SK-N-SH (cell line): ENCODE measurements around the gene CLINT1. TPM values are rescaled to one million over a fixed set of nuclear protein-coding genes. Genes with fewer than 3 reads are reported as not detected.
A peak's percentile ranks its signal among the peaks of the same experiment; 100 is the strongest.

Source experiments
- CTCF ChIA-PET: fragments of 300-600, 350-600 bp; formaldehyde crosslinking; extraction: SDS; loops from one replicate; lab custom pipeline; 2021; lab: Yijun Ruan, JAX
- POLR2A ChIA-PET: fragments of 350-600 bp; sonication (Branson Sonifier 250); formaldehyde crosslinking; extraction: SDS; loops from one replicate; lab custom pipeline; 2020; ENCODE audit warnings: antibody characterized with exemption, inconsistent platforms; lab: Yijun Ruan, JAX
- DNase-seq: peaks from one replicate; pipeline ENCODE4 v3.0.0; 2012
- H2AFZ ChIP-seq: fragments of 200-600 bp; sonication (generic); 2 replicates; pipeline ENCODE4 v1.8.1; 2016; ENCODE audit warnings: antibody characterized with exemption, mild to moderate bottlenecking, low read depth
- H3F3A ChIP-seq: fragments of 200-600 bp; sonication (generic); replicated peaks from 2 replicates; pipeline ENCODE3; 2016; ENCODE audit warnings: antibody characterized with exemption, mild to moderate bottlenecking; ENCODE audit not compliant: insufficient read depth
- H3K27ac ChIP-seq, 2 experiments: fragments of 200-500 bp in 1 of 2; fragments of 200-600 bp in 1 of 2; sonication (Bioruptor generic) in 1 of 2; sonication (generic), shearing (Covaris generic) in 1 of 2; 2 replicates each; pipeline versions ENCODE4 v1.5.1 to v1.6.1; 2014 to 2016; ENCODE audit warnings: low read depth in 2 of 2, inconsistent platforms in 1 of 2, low read length in 1 of 2, mild to moderate bottlenecking in 1 of 2, mixed read lengths in 1 of 2
- H3K27me3 ChIP-seq: fragments of 200-600 bp; sonication (generic), shearing (Covaris generic); 2 replicates; pipeline ENCODE4 v1.6.1; 2016; ENCODE audit warnings: mixed run types; ENCODE audit not compliant: insufficient read depth
- H3K36me3 ChIP-seq, 2 experiments: fragments of 200-500 bp in 1 of 2; fragments of 200-600 bp in 1 of 2; sonication (Bioruptor generic) in 1 of 2; sonication (generic) in 1 of 2; replicated peaks in 1 of 2; 2 replicates each; pipeline versions ENCODE3 to v1.5.1; 2014 to 2016; ENCODE audit warnings: low read length in 1 of 2, mild to moderate bottlenecking in 1 of 2; ENCODE audit not compliant: insufficient read depth in 2 of 2, control insufficient read depth in 1 of 2
- H3K4me1 ChIP-seq, 2 experiments: fragments of 200-500 bp in 1 of 2; fragments of 200-600 bp in 1 of 2; sonication (Bioruptor generic) in 1 of 2; sonication (generic), shearing (Covaris generic) in 1 of 2; 2 replicates each; pipeline versions ENCODE4 v1.5.1 to v1.6.1; 2014 to 2016; ENCODE audit warnings: low read depth in 1 of 2, low read length in 1 of 2, mixed run types in 1 of 2; ENCODE audit not compliant: insufficient read depth in 2 of 2, control insufficient read depth in 1 of 2
- H3K4me2 ChIP-seq: fragments of 200-600 bp; sonication (generic), shearing (Covaris generic); 2 replicates; pipeline ENCODE4 v1.6.1; 2017; ENCODE audit warnings: mixed run types
- H3K4me3 ChIP-seq, 2 experiments: fragments of 200-500 bp in 1 of 2; fragments of 200-600 bp in 1 of 2; sonication (Bioruptor generic) in 1 of 2; sonication (generic), shearing (Covaris generic) in 1 of 2; 2 replicates each; pipeline versions ENCODE4 v1.5.1 to v1.8.1; 2014 to 2016; ENCODE audit warnings: low read depth in 2 of 2, inconsistent platforms in 1 of 2, low read length in 1 of 2, mild to moderate bottlenecking in 1 of 2, mixed read lengths in 1 of 2, moderate library complexity in 1 of 2
- H3K79me2 ChIP-seq: fragments of 200-600 bp; sonication (generic); 2 replicates; pipeline ENCODE4 v1.8.1; 2017; ENCODE audit warnings: mild to moderate bottlenecking; ENCODE audit not compliant: insufficient read depth
- H3K9ac ChIP-seq: fragments of 200-600 bp; sonication (generic); 2 replicates; pipeline ENCODE4 v1.6.1; 2017; ENCODE audit warnings: mixed run types
- H3K9me2 ChIP-seq: fragments of 200-600 bp; sonication (generic); 2 replicates; pipeline ENCODE4 v1.6.1; 2017; ENCODE audit warnings: mixed run types
- H3K9me3 ChIP-seq: fragments of 200-600 bp; sonication (generic); 2 replicates; pipeline ENCODE4 v1.6.1; 2017; ENCODE audit warnings: mixed run types, mild to moderate bottlenecking, moderate library complexity
- H4K20me1 ChIP-seq: fragments of 200-600 bp; sonication (generic); 2 replicates; pipeline ENCODE4 v1.6.1; 2017; ENCODE audit warnings: mild to moderate bottlenecking, mixed run types; ENCODE audit not compliant: insufficient read depth
- ELF1 ChIP-seq: IDR thresholded peaks from 2 replicates; pipeline ENCODE4 v1.4.0; 2012
- EZH2phosphoT487 ChIP-seq: fragments of 200-600 bp; sonication (generic); IDR thresholded peaks from 2 replicates; pipeline ENCODE4 v1.6.1; 2017; ENCODE audit warnings: low read depth, mixed run types, mild to moderate bottlenecking, antibody characterized with exemption, moderate library complexity, borderline replicate concordance
- FOXJ3 ChIP-seq: sonication (generic); formaldehyde crosslinking; IDR thresholded peaks from 2 replicates; pipeline ENCODE4 v1.5.1; 2020; ENCODE audit warnings: mild to moderate bottlenecking, missing genetic modification reagents
- FOXM1 ChIP-seq: IDR thresholded peaks from 2 replicates; pipeline ENCODE4 v1.4.0; 2012; ENCODE audit warnings: low read depth, mild to moderate bottlenecking
- GABPA ChIP-seq: IDR thresholded peaks from 2 replicates; pipeline ENCODE4 v1.4.0; 2012; ENCODE audit warnings: low read depth, mild to moderate bottlenecking
- GATA2 ChIP-seq: sonication (generic); formaldehyde crosslinking; IDR thresholded peaks from 2 replicates; pipeline ENCODE4 v1.5.0; 2020; ENCODE audit warnings: mild to moderate bottlenecking, missing genetic modification reagents
- JUND ChIP-seq: IDR thresholded peaks from 2 replicates; pipeline ENCODE4 v1.4.0; 2012
- MEF2A ChIP-seq: IDR thresholded peaks from 2 replicates; pipeline ENCODE4 v1.4.0; 2012; ENCODE audit warnings: low read depth, borderline replicate concordance
- MXI1 ChIP-seq: IDR thresholded peaks from 2 replicates; pipeline ENCODE4 v1.6.1; 2012; ENCODE audit warnings: mild to moderate bottlenecking, low read depth, low read length, improper control_type of control experiment
- NFIC ChIP-seq: IDR thresholded peaks from 2 replicates; pipeline ENCODE4 v1.4.0; 2012; ENCODE audit warnings: borderline replicate concordance
- POLR2AphosphoS5 ChIP-seq: IDR thresholded peaks from 2 replicates; pipeline ENCODE4 v1.6.1; 2012; ENCODE audit warnings: low read depth, low read length
- RAD21 ChIP-seq: IDR thresholded peaks from 2 replicates; pipeline ENCODE4 v1.6.1; 2012; ENCODE audit warnings: mild to moderate bottlenecking, low read length
- RCOR1 ChIP-seq: fragments of 150-350 bp; IDR thresholded peaks from 2 replicates; pipeline ENCODE4 v1.6.1; 2017; ENCODE audit warnings: antibody characterized with exemption, low read length
- RFX5 ChIP-seq: IDR thresholded peaks from 2 replicates; pipeline ENCODE4 v1.6.1; 2012; ENCODE audit warnings: mild to moderate bottlenecking, improper control_type of control experiment, low read length
- RXRA ChIP-seq: IDR thresholded peaks from 2 replicates; pipeline ENCODE4 v1.4.0; 2012; ENCODE audit warnings: low read depth, mild to moderate bottlenecking, borderline replicate concordance
- SIN3A ChIP-seq: IDR thresholded peaks from 2 replicates; pipeline ENCODE4 v1.6.1; 2012; ENCODE audit warnings: low read depth, mild to moderate bottlenecking, low read length, moderate library complexity, borderline replicate concordance
- TCF12 ChIP-seq: IDR thresholded peaks from 2 replicates; pipeline ENCODE4 v1.4.0; 2012
- TEAD4 ChIP-seq: IDR thresholded peaks from 2 replicates; pipeline ENCODE4 v1.4.0; 2012; ENCODE audit warnings: mild to moderate bottlenecking, borderline replicate concordance; ENCODE audit not compliant: insufficient read depth
- YY1 ChIP-seq: IDR thresholded peaks from 2 replicates; pipeline ENCODE4 v1.4.0; 2012; ENCODE audit warnings: low read depth, mild to moderate bottlenecking
- ZBTB33 ChIP-seq: IDR thresholded peaks from 2 replicates; pipeline ENCODE4 v1.4.0; 2012; ENCODE audit warnings: low read depth, borderline replicate concordance
- WGBS: methylation state at CpG from one replicate; pipeline ENCODE4 v1.1.6; 2017; ENCODE audit warnings: low lambda C conversion rate; 5-methylcytosine and 5-hydroxymethylcytosine counted together
- polyA plus RNA-seq, 3 experiments: library from polyadenylated mRNA; depleted of rRNA; stranded (reverse); fragments of >200 nt; gene quantifications; 2 replicates each; pipeline ENCODE4 v1.2.3, GENCODE V29; 2012
- TF ChIP-seq, protein P1 (sequence below): IDR thresholded peaks from 2 replicates; pipeline ENCODE4; 2012
- TF ChIP-seq, protein P2 (sequence below): IDR thresholded peaks from 2 replicates; pipeline ENCODE4 v1.4.0; 2012; ENCODE audit warnings: low read depth, borderline replicate concordance

Gene CLINT1
- polyA plus RNA-seq, 1 of the 3 experiments (the other 2 are of a cell fraction) = 65.4 TPM

DNA sequence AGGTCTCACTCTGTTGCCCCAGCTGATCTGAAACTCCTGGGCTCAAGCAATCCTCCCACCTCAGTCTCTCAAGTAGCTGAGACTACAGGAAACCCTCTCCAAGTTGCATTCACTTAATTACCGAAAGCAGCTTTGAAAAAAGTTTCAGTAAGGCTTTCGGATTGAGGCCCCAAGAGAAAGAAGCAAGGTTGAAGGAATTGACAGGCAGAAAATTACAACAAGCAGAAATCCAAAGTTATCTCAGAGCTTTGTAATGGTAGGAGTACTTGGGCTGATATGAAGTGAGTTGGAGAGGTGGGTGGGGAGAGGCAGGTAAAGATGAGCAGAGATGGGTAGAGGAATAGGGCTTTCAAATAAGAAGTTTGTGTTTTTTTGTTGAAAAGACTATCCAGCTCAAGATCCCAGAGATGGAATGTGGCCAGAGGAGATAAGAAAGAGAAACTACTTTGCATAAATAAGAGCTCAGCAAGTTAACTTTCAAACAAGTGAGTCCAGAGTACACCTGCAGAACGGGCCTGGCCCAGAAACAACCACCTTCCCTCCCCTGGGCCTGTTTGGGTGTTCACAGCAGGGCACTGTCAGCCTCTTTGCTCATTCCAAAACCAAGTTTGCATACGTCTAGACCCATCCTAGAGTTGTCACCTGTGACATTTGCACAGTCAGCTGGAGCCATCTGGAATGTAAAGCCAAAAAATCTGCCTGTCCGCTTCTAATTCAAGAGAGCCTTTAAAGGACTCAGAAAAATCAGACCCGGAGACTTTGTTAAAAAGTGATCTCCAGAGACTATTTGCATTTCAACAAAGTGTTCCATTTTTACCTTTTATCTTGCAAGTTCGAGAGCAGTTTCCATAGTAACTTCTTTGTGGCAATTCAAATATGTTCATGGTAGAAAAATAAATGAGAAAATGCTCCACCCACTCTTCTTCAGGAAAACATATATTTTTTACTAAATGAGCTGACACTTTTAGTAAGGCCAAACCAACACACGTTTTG lies 2.2 kb upstream of the CLINT1 start:
- Histone ChIP-seq H3K79me2 (peaks cover 28% of the 10 kb centered on the region), H3F3A (no peaks in the 10 kb centered on the region), H3K4me2 (no peak overlapping the region), H3K9me2 (no peaks in the 10 kb centered on the region), H3K27ac (no peak overlapping the region), H3K4me1 (peaks cover 0 to 6% of the 10 kb centered on the region in 2 experiments; a peak in 2 of 4 replicates), H3K27me3 (no peaks in the 10 kb centered on the region), H3K4me3 (no peak overlapping the region), H4K20me1 (peaks cover 18% of the 10 kb centered on the region), H3K9ac (no peak overlapping the region), H3K36me3 (peaks cover 0 to 2% of the 10 kb centered on the region in 2 experiments), H2AFZ (0 out of 2 replicates have a peak overlapping the region, but pooled peaks have one; percentile 8), H3K9me3 (no peaks in the 10 kb centered on the region)
- DNase-seq = no peak
- 67% methylated on average over 8 of the region's 8 CpGs for whole genome bisulfite sequencing
- ChIA-PET POLR2A (no interaction called here), CTCF (interaction anchor here (1.1 kb wide), 1 partner anchor 87 kb away, joined by 5 read pairs; no protein-coding TSS in a partner anchor)
- no peak for TF ChIP-seq FOXM1
- no peak for TF ChIP-seq MEF2A
- TF ChIP-seq JUND = no peak
- TF ChIP-seq RAD21 = no peak
- TF ChIP-seq NFIC = no peak
- no peak for TF ChIP-seq EZH2phosphoT487
- TF ChIP-seq, protein P1, sequence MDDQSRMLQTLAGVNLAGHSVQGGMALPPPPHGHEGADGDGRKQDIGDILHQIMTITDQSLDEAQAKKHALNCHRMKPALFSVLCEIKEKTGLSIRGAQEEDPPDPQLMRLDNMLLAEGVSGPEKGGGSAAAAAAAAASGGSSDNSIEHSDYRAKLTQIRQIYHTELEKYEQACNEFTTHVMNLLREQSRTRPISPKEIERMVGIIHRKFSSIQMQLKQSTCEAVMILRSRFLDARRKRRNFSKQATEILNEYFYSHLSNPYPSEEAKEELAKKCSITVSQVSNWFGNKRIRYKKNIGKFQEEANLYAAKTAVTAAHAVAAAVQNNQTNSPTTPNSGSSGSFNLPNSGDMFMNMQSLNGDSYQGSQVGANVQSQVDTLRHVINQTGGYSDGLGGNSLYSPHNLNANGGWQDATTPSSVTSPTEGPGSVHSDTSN = no peak
- no peak for TF ChIP-seq TEAD4
- TF ChIP-seq SIN3A = no peak
- no peak for TF ChIP-seq FOXJ3 (CRISPR knock-in tag)
- no peak for TF ChIP-seq TCF12
- TF ChIP-seq, protein P2, sequence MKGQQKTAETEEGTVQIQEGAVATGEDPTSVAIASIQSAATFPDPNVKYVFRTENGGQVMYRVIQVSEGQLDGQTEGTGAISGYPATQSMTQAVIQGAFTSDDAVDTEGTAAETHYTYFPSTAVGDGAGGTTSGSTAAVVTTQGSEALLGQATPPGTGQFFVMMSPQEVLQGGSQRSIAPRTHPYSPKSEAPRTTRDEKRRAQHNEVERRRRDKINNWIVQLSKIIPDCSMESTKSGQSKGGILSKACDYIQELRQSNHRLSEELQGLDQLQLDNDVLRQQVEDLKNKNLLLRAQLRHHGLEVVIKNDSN = no peak
- TF ChIP-seq GATA2 = no peak
- TF ChIP-seq GABPA = no peak
- TF ChIP-seq RCOR1 = no peak

- no peak for TF ChIP-seq RFX5
- TF ChIP-seq MXI1 = no peak
- no peak for TF ChIP-seq RAD21
- TF ChIP-seq YY1 = no peak
- no peak for TF ChIP-seq FOXM1
- no peak for TF ChIP-seq ELF1
- no peak for TF ChIP-seq POLR2AphosphoS5
- no peak for TF ChIP-seq TCF12
- TF ChIP-seq, protein P2 = no peak
- no peak for TF ChIP-seq ZBTB33
- TF ChIP-seq RXRA = no peak
- TF ChIP-seq, all 33 proteins: peak for 0
- Histone ChIP-seq H3K4me1 (peaks cover 0 to 8% of the 10 kb centered on the region in 2 experiments; a peak in 2 of 4 replicates), H3K36me3 (peaks cover 0 to 3% of the 10 kb centered on the region in 2 experiments), H3K9me2 (no peaks in the 10 kb centered on the region), H3K9ac (no peak overlapping the region), H4K20me1 (peaks cover 38% of the 10 kb centered on the region), H3F3A (no peaks in the 10 kb centered on the region), H3K79me2 (peaks cover 48% of the 10 kb centered on the region), H3K9me3 (no peaks in the 10 kb centered on the region), H3K4me2 (peak overlapping the region; percentile 80), H3K4me3 (peak overlapping the region; percentile 96 to 98), H3K27me3 (no peaks in the 10 kb centered on the region), H3K27ac (peak overlapping the region in 1 of 2 experiments; percentile 77; a peak in 2 of 4 replicates), H2AFZ (peak overlapping the region; percentile 67)
- no peak for DNase-seq
- CTCF ChIA-PET = interaction anchor here (0.7 to 1.4 kb wide), 6 partner anchors 9 to 135 kb away, joined by 3 to 5 read pairs (median 4); no protein-coding TSS in a partner anchor
- 33% methylated on average over 10 of the region's 10 CpGs for WGBS
- POLR2A ChIA-PET = interaction anchor here (0.6 to 1.1 kb wide), 3 partner anchors 18 to 151 kb away, joined by 3 to 5 read pairs (median 4); no protein-coding TSS in a partner anchor
These were observed 256 bp upstream of the CLINT1 start for GRCh38 chr5:157859227-157859575.
